B cell (primary cell): ENCODE results near the gene TMEM141. TPM values are rescaled to one million over a fixed set of nuclear protein-coding genes. Genes with fewer than 3 reads are reported as not detected.
A peak's percentile ranks its signal among the peaks of the same experiment; 100 is the strongest.

Experiments
- ATAC-seq: fragments of 200-7000 bp; cut with Tn5 transposase; one replicate; pipeline ENCODE4 v1.10.0; 2021; ENCODE audit warnings: low read depth, mild to moderate bottlenecking, moderate number of reproducible peaks, moderate library complexity
- CTCF ChIA-PET: fragments of 350-600 bp; sonication (Branson Sonifier 250); formaldehyde crosslinking; loops from one replicate; lab custom pipeline; 2021; ENCODE audit warnings: antibody characterized with exemption, inconsistent platforms; lab: Charles Lee
- POLR2A ChIA-PET: fragments of 350-600 bp; sonication (Branson Sonifier 250); formaldehyde crosslinking; loops from one replicate; lab custom pipeline; 2021; ENCODE audit warnings: antibody characterized with exemption; lab: Charles Lee
- DNase-seq: peaks from one replicate; pipeline ENCODE4 v3.0.0; 2013
- H2AFZ ChIP-seq: 2 replicates; pipeline ENCODE4 v1.6.1; 2012; ENCODE audit warnings: mild to moderate bottlenecking, low read depth, low read length; ENCODE audit not compliant: insufficient read depth, poor library complexity, severe bottlenecking
- H3K27ac ChIP-seq, 2 donors: 1 replicate in 1 of 2; 2 replicates in 1 of 2; pipeline ENCODE4 v1.5.1; 2012 to 2013; ENCODE audit warnings: low read length in 2 of 2, mild to moderate bottlenecking in 2 of 2, moderate library complexity in 1 of 2
- H3K27me3 ChIP-seq, 4 experiments: fragments of 200-600 bp in 1 of 4; sonication (generic) in 1 of 4; replicated peaks in 1 of 4; 1 replicate in 2 of 4; 2 replicates in 2 of 4; pipeline versions ENCODE4 v1.6.1 to v1.7.0; 2013 to 2016; ENCODE audit warnings: low read length in 3 of 4, mild to moderate bottlenecking in 2 of 4, mixed read lengths in 1 of 4, moderate library complexity in 1 of 4; ENCODE audit not compliant: insufficient read depth in 4 of 4, control insufficient read depth in 3 of 4; ENCODE audit errors: control extremely low read depth in 1 of 4
- H3K36me3 ChIP-seq, 2 experiments: replicated peaks in 1 of 2; 1 replicate in 1 of 2; 2 replicates in 1 of 2; pipeline versions ENCODE4 v1.6.1 to v1.7.1; 2013; ENCODE audit warnings: low read length in 1 of 2; ENCODE audit not compliant: insufficient read depth in 2 of 2, control insufficient read depth in 1 of 2; ENCODE audit errors: control extremely low read depth in 1 of 2, extremely low read depth in 1 of 2
- H3K4me1 ChIP-seq, 2 donors: fragments of 200-600 bp in 1 of 2; sonication (generic) in 1 of 2; 1 replicate in 1 of 2; 2 replicates in 1 of 2; pipeline versions ENCODE4 v1.5.1 to v1.6.1; 2013 to 2017; ENCODE audit warnings: low read length in 2 of 2; ENCODE audit not compliant: control insufficient read depth in 2 of 2, insufficient read depth in 2 of 2
- H3K4me2 ChIP-seq: replicated peaks from 2 replicates; pipeline ENCODE3; 2012; ENCODE audit warnings: mild to moderate bottlenecking, low read depth, low read length; ENCODE audit not compliant: poor library complexity, severe bottlenecking
- H3K4me3 ChIP-seq, 5 experiments: fragments of 200-600 bp in 1 of 5; sonication (generic) in 1 of 5; 1 replicate in 3 of 5; 2 replicates in 2 of 5; pipeline versions ENCODE4 v1.5.1 to v1.7.0; 2011 to 2016; ENCODE audit warnings: low read length in 4 of 5, mild to moderate bottlenecking in 4 of 5, low read depth in 2 of 5, control low read depth in 1 of 5, moderate library complexity in 1 of 5; ENCODE audit not compliant: insufficient read depth in 1 of 5; ENCODE audit errors: control extremely low read depth in 1 of 5, extremely low read depth in 1 of 5
- H3K79me2 ChIP-seq: fragments of 200-600 bp; sonication (generic); one replicate; pipeline ENCODE4 v1.6.0; 2016; ENCODE audit warnings: low read length; ENCODE audit not compliant: control insufficient read depth, insufficient read depth
- H3K9ac ChIP-seq: fragments of 200-600 bp; sonication (generic); 2 replicates; pipeline ENCODE4 v1.6.1; 2017; ENCODE audit warnings: mild to moderate bottlenecking, low read length, moderate library complexity
- H3K9me3 ChIP-seq, 3 donors: one replicate each; pipeline versions ENCODE4 v1.6.1 to v1.7.1; 2013; ENCODE audit warnings: low read length in 2 of 3; ENCODE audit not compliant: control insufficient read depth in 2 of 3, insufficient read depth in 1 of 3; ENCODE audit errors: control extremely low read depth in 1 of 3
- H4K20me1 ChIP-seq: 2 replicates; pipeline ENCODE4 v1.6.0; 2012; ENCODE audit warnings: mild to moderate bottlenecking, low read length; ENCODE audit not compliant: insufficient read depth, control insufficient read depth, poor library complexity, severe bottlenecking
- H3K27ac Mint-ChIP-seq: one replicate; pipeline ENCODE4 v1.8.0; 2021; ENCODE audit warnings: mixed read lengths
- H3K27me3 Mint-ChIP-seq: one replicate; pipeline ENCODE4 v1.8.0; 2021; ENCODE audit warnings: mixed read lengths
- H3K4me1 Mint-ChIP-seq: one replicate; pipeline ENCODE4 v1.8.0; 2021; ENCODE audit warnings: mixed read lengths
- H3K4me3 Mint-ChIP-seq: one replicate; pipeline ENCODE4 v1.8.0; 2021; ENCODE audit warnings: mixed read lengths
- H3K9me3 Mint-ChIP-seq: one replicate; pipeline ENCODE4 v1.8.0; 2022; ENCODE audit warnings: mixed read lengths; ENCODE audit not compliant: insufficient read depth
- EZH2 ChIP-seq: IDR thresholded peaks from 2 replicates; pipeline ENCODE4 v1.6.1; 2012; ENCODE audit warnings: borderline replicate concordance, low read depth, mild to moderate bottlenecking, moderate library complexity, low read length; ENCODE audit not compliant: insufficient read depth, poor library complexity, severe bottlenecking
- WGBS: methylation state at CpG from one replicate; pipeline ENCODE4 v1.1.5; 2013; ENCODE audit warnings: missing lambda C conversion rate; ENCODE audit not compliant: insufficient coverage; 5-methylcytosine and 5-hydroxymethylcytosine counted together
- intact Hi-C: fragments of 100-400 bp; cut with micrococcal nuclease; formaldehyde crosslinking; loops from one replicate; pipeline ENCODE4 v1.10.0; 2022
- polyA plus RNA-seq: library from polyadenylated mRNA; depleted of rRNA; stranded (reverse); fragments of >200 nt; gene quantifications from 2 replicates; pipeline ENCODE4 v1.2.3, GENCODE V29; 2012
- total RNA-seq, 2 donors: library from RNA; stranded (reverse); fragments of 120-200 nt in 1 of 2; gene quantifications; 1 replicate in 1 of 2; 2 replicates in 1 of 2; pipeline versions ENCODE4 v1.2.3 to v1.2.4, GENCODE V29; 2013 to 2022
- TF ChIP-seq, protein P1 (sequence below): fragments of 200-600 bp; IDR thresholded peaks from one replicate; pipeline ENCODE4 v1.8.0; 2022; ENCODE audit warnings: antibody characterized with exemption, mild to moderate bottlenecking

Gene TMEM141
- total and polyA plus RNA-seq, 2 donors (not counting 1 experiment from before 2014, with no cell fraction given): 35.7 to 60.8 TPM

DNA sequence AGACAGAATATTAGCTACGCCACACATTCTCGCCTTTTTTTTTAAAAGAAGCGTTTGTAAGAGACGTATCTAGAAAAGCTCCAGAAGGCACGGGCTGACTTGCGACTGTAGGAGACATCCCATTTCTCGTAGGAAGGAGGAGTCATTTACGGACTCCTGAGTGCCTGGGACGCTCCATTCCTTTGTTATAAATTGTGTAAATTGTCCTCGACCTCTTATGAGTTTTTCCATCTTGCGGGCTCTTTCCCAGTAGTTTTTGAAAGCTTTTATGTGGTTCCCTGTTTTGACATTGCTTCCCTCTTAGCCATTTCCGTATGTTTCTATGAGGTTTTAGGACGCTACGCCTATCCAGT lies 17.6 kb downstream of the TMEM141 start:
- Mint-ChIP-seq H3K4me3 (peak overlapping the region; percentile 80), H3K27ac (peak overlapping the region; percentile 64), H3K27me3 (no peaks in the 10 kb centered on the region), H3K4me1 (peaks cover 35% of the 10 kb centered on the region), H3K9me3 (no peaks in the 10 kb centered on the region)
- H3K36me3 ChIP-seq: peaks cover 0 to 14% of the 10 kb centered on the region in 2 experiments
- peaks cover 57% of the 10 kb centered on the region for H3K79me2 ChIP-seq
- peak overlapping the region; percentile 77 for H3K9ac ChIP-seq
- peaks cover 29% of the 10 kb centered on the region for H4K20me1 ChIP-seq
- peaks cover 19 to 21% of the 10 kb centered on the region in 2 donors for H3K4me1 ChIP-seq
- CTCF ChIA-PET: interaction anchor here (1.5 to 3.7 kb wide), 3 partner anchors 16 to 238 kb away, joined by 3 to 14 read pairs (median 5); no protein-coding TSS in a partner anchor
- H3K27me3 ChIP-seq: no peaks in the 10 kb centered on the region
- WGBS: 2% methylated on average over 9 of the region's 14 CpGs
- intact Hi-C loops: no loop called here
- H2AFZ ChIP-seq: peak overlapping the region; percentile 93
- H3K9me3 ChIP-seq: no peaks in the 10 kb centered on the region
- peak overlapping the region; percentile 86 for H3K4me2 ChIP-seq
- peak overlapping the region; percentile 26 to 97 (median 75) for H3K4me3 ChIP-seq
- DNase-seq: no peak
- H3K27ac ChIP-seq: peak overlapping the region in 1 of 2 donors; percentile 18
- ATAC-seq: no peak
- TF ChIP-seq EZH2: no peak
- TF ChIP-seq, protein P1, sequence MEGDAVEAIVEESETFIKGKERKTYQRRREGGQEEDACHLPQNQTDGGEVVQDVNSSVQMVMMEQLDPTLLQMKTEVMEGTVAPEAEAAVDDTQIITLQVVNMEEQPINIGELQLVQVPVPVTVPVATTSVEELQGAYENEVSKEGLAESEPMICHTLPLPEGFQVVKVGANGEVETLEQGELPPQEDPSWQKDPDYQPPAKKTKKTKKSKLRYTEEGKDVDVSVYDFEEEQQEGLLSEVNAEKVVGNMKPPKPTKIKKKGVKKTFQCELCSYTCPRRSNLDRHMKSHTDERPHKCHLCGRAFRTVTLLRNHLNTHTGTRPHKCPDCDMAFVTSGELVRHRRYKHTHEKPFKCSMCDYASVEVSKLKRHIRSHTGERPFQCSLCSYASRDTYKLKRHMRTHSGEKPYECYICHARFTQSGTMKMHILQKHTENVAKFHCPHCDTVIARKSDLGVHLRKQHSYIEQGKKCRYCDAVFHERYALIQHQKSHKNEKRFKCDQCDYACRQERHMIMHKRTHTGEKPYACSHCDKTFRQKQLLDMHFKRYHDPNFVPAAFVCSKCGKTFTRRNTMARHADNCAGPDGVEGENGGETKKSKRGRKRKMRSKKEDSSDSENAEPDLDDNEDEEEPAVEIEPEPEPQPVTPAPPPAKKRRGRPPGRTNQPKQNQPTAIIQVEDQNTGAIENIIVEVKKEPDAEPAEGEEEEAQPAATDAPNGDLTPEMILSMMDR: no peak
- POLR2A ChIA-PET: no interaction called here

DNA sequence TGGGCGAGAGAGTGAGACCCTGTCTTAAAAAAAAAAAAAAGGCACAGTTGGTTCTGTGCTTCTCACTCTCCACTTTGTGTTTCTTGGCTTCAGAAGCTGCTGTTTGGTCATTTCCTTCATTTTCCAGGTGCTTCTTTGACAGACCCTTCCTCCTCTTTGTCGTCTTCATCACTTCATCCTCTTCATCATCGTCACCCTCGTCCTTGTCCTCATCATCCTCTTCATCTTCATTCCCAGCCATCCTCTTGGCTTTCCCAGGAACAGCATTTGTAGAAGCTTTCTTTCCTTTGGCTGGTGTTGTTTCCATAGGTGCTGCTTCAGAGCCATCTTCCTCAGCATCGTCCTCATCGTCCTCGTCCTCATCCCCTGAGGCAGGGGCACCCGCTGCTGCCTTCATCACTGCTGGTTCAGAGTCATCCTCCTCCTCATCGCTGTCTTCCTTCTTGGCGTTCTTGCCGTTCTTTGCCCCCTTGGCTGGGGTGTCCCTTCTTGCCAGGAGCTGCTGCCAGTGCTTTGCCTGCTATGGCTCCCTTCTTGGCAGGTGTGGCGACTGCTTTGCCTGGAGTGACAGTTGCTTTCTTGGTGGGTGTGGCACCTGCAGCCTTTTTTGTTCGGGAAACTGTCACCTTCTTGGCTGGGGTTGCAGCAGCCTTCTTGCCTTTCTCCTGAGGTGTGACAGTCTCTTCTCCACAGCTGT lies 23.7 kb downstream of the TMEM141 start:
- H2AFZ ChIP-seq: no peak overlapping the region
- no peak overlapping the region for H3K4me2 ChIP-seq
- TF ChIP-seq EZH2: no peak
- TF ChIP-seq, protein P1: no peak
- intact Hi-C loops: no loop called here
- 98% methylated on average over 11 of the region's 13 CpGs for WGBS
- peaks cover 23% of the 10 kb centered on the region for H3K4me1 Mint-ChIP-seq
- H3K27me3 ChIP-seq: no peaks in the 10 kb centered on the region
- H3K4me3 Mint-ChIP-seq: no peak overlapping the region
- POLR2A ChIA-PET: no interaction called here
- DNase-seq: no peak
- peaks cover 9% of the 10 kb centered on the region in 2 donors for H3K4me1 ChIP-seq
- CTCF ChIA-PET: interaction anchor here (0.9 to 1.5 kb wide), 4 partner anchors 17 to 253 kb away, joined by 3 read pairs; partner anchors contain the start of gene AJM1
- ATAC-seq: no peak
- no peak overlapping the region for H3K27ac Mint-ChIP-seq
- H3K9ac ChIP-seq: no peak overlapping the region
- H3K36me3 ChIP-seq: peaks cover 0 to 20% of the 10 kb centered on the region in 2 experiments
- H3K9me3 Mint-ChIP-seq: no peaks in the 10 kb centered on the region
- H3K4me3 ChIP-seq: no peak overlapping the region
- peaks cover 45% of the 10 kb centered on the region for H4K20me1 ChIP-seq
- H3K27me3 Mint-ChIP-seq: no peaks in the 10 kb centered on the region
- H3K79me2 ChIP-seq: peaks cover 69% of the 10 kb centered on the region
- H3K27ac ChIP-seq: no peak overlapping the region
- no peaks in the 10 kb centered on the region for H3K9me3 ChIP-seq
